Neural cell (in vitro differentiated cells): Measurements from ENCODE around the gene SLCO3A1.

Source experiments
- EZH2 ChIP-seq: fragments of 200-600, 300-800 bp; shearing (Covaris generic), sonication (generic); IDR thresholded peaks from 2 replicates; pipeline ENCODE4 v1.6.1; 2014; ENCODE audit warnings: antibody characterized with exemption, low read length, borderline replicate concordance, mild to moderate bottlenecking; ENCODE audit not compliant: insufficient read depth, poor library complexity, severe bottlenecking
- TF ChIP-seq, protein P1 (sequence below): fragments of 450-650 bp; IDR thresholded peaks from 2 replicates; pipeline ENCODE4 v1.5.1; 2014; ENCODE audit warnings: antibody characterized with exemption, mild to moderate bottlenecking, moderate library complexity; ENCODE audit not compliant: poor library complexity, severe bottlenecking

DNA sequence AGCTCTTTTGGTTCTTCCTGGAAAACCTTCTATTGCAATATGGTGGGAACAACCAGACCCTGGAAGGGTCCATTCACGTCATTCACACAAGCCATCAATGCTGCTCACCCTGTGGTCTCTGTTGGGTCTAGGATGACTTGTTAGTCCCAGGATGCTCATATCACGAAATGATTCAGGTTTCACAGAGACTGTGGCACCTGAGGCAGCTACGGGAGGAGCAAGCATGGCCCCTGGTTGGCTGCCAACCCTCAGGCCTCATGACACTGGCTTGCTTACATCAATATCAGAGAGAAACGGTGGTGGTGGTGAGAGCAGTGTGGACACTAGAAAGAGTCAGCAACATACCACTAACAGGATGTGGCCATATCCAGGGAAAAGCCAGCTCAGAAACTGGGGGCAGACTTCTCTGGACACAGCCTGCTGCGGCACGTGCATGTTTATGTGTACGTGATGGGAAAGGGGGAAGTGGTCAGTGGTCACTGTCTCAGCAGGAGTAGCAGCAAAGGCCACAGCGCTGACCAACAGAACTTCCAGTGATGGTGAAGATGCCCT is 331.2 kb downstream of the SLCO3A1 start:
- TF ChIP-seq, protein P1, sequence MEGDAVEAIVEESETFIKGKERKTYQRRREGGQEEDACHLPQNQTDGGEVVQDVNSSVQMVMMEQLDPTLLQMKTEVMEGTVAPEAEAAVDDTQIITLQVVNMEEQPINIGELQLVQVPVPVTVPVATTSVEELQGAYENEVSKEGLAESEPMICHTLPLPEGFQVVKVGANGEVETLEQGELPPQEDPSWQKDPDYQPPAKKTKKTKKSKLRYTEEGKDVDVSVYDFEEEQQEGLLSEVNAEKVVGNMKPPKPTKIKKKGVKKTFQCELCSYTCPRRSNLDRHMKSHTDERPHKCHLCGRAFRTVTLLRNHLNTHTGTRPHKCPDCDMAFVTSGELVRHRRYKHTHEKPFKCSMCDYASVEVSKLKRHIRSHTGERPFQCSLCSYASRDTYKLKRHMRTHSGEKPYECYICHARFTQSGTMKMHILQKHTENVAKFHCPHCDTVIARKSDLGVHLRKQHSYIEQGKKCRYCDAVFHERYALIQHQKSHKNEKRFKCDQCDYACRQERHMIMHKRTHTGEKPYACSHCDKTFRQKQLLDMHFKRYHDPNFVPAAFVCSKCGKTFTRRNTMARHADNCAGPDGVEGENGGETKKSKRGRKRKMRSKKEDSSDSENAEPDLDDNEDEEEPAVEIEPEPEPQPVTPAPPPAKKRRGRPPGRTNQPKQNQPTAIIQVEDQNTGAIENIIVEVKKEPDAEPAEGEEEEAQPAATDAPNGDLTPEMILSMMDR: no peak
- no peak for TF ChIP-seq EZH2
